ENCODE results near the gene AMN. TPM values are rescaled to one million over a fixed set of nuclear protein-coding genes. Genes with fewer than 3 reads are reported as not detected.
A peak's percentile ranks its signal among the peaks of the same experiment; 100 is the strongest.

Gene AMN
- total and polyA plus RNA-seq, 2 donors (not counting 1 experiment from before 2014, with no cell fraction given) = 11.5 to 15.0 TPM

DNA sequence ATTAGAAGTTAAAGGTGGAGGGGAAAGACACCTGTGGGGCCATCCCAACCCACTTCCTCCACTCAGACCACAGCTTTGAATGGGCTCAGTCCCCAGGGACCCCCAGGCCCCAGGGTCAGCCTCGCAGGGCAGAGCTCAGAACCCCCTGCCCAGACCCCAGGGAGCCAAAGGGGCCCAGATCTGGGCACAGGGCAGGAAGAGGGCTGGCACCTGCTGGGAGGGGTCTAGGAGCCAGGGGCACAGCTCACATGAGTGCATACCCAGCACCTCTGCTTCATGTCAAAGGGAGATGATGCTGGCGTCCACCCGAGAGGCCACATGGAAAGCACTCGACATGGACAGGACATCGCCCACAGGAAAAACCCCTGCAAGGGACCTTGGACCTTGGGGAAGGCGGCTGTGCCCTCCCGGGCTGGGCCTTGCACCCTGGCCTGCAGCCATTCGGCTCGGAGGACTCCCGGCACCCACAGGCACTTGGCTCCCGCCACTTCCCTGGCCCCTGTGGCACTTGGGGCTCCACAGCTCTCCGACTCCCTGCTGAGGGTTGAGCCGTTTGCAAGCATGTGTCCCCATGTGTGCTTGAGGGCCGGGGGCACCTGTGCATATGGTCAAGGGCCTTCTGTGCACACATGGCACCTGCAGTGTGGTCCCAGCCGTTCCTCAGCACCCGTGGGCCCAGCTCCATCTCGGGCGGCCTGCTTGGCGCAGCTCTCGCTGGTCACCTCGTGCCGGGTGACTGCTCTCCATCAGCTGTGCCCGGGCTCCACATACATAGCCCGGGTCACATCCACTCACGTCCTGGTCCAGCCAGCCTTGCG is 7.8 kb upstream of the AMN start:
- peak overlapping the region; percentile 41 for H3K4me3 Mint-ChIP-seq
- peak; percentile 28 for ATAC-seq (ENCODE audit: low read depth)
- H3K4me1 Mint-ChIP-seq = peaks cover 53% of the 10 kb centered on the region
- H3K27ac ChIP-seq (ENCODE audit: low read length in 2 of 2) = no peak overlapping the region
- WGBS (ENCODE audit: insufficient coverage) = 73% methylated on average over 23 of the region's 26 CpGs
- no peaks in the 10 kb centered on the region for H3K9me3 Mint-ChIP-seq (ENCODE audit: insufficient read depth)
- H3K27me3 ChIP-seq (replicated peaks in 1 of 4; ENCODE audit: control extremely low read depth in 1 of 4, control insufficient read depth in 3 of 4, insufficient read depth in 4 of 4, low read length in 3 of 4) = no peaks in the 10 kb centered on the region
- H3K4me3 ChIP-seq (ENCODE audit: control extremely low read depth in 1 of 5, extremely low read depth in 1 of 5, insufficient read depth in 1 of 5, low read depth in 2 of 5, low read length in 4 of 5) = no peak overlapping the region
- no peaks in the 10 kb centered on the region for H3K27me3 Mint-ChIP-seq
- peaks cover 53 to 55% of the 10 kb centered on the region in 2 donors for H3K4me1 ChIP-seq (ENCODE audit: control insufficient read depth in 2 of 2, insufficient read depth in 2 of 2, low read length in 2 of 2)
- H3K9ac ChIP-seq (ENCODE audit: low read length) = no peak overlapping the region
- no peak for TF ChIP-seq EZH2 (IDR thresholded peaks at IDR 0.05; ENCODE audit: borderline replicate concordance, insufficient read depth, low read depth, low read length, poor library complexity, severe bottlenecking)
- TF ChIP-seq CTCF (IDR thresholded peaks at IDR 0.05) = no peak
- no peaks in the 10 kb centered on the region for H3K9me3 ChIP-seq (ENCODE audit: control extremely low read depth in 1 of 3, control insufficient read depth in 2 of 3, insufficient read depth in 1 of 3, low read length in 2 of 3)
- ChIA-PET POLR2A (interaction anchor here (0.6 to 3.5 kb wide), 2 partner anchors 13 to 139 kb away, joined by 4 to 13 read pairs; no protein-coding TSS in a partner anchor), CTCF (interaction anchor here (1.1 to 5.3 kb wide), 2 partner anchors 13 to 221 kb away, joined by 5 to 59 read pairs; no protein-coding TSS in a partner anchor)
- peaks cover 0 to 17% of the 10 kb centered on the region in 2 experiments for H3K36me3 ChIP-seq (replicated peaks in 1 of 2; ENCODE audit: control extremely low read depth in 1 of 2, control insufficient read depth in 1 of 2, extremely low read depth in 1 of 2, insufficient read depth in 2 of 2, low read length in 1 of 2)
- peak; percentile 40 for DNase-seq
- H3K4me2 ChIP-seq (replicated peaks; ENCODE audit: low read depth, low read length, poor library complexity, severe bottlenecking) = peak overlapping the region; percentile 74
- intact Hi-C loops (cut with micrococcal nuclease) = loop anchor here (5.0 kb wide), 1 partner anchor 202 kb away; no protein-coding TSS in a partner anchor
- H3K79me2 ChIP-seq (ENCODE audit: control insufficient read depth, insufficient read depth, low read length) = peaks cover 8% of the 10 kb centered on the region
- H2AFZ ChIP-seq (ENCODE audit: insufficient read depth, low read depth, low read length, poor library complexity, severe bottlenecking) = no peak overlapping the region
- H4K20me1 ChIP-seq (ENCODE audit: control insufficient read depth, insufficient read depth, low read length, poor library complexity, severe bottlenecking) = peaks cover 2% of the 10 kb centered on the region
- H3K27ac Mint-ChIP-seq = peak overlapping the region; percentile 20
